ENCODE results near the gene VWA3B.
"Not testable (repeated sequence)": the region's sequence is repeated elsewhere in the genome, so short reads cannot be mapped to it uniquely, and the experiment has no call there.

GRCh38 chr2:98138978-98139377, 52.0 kb downstream of the VWA3B start:
- not testable (repeated sequence) for TF ChIP-seq EZH2 (optimal IDR thresholded peaks at IDR 0.05; ENCODE audit: low read depth, low read length)
- TF ChIP-seq, protein P1, sequence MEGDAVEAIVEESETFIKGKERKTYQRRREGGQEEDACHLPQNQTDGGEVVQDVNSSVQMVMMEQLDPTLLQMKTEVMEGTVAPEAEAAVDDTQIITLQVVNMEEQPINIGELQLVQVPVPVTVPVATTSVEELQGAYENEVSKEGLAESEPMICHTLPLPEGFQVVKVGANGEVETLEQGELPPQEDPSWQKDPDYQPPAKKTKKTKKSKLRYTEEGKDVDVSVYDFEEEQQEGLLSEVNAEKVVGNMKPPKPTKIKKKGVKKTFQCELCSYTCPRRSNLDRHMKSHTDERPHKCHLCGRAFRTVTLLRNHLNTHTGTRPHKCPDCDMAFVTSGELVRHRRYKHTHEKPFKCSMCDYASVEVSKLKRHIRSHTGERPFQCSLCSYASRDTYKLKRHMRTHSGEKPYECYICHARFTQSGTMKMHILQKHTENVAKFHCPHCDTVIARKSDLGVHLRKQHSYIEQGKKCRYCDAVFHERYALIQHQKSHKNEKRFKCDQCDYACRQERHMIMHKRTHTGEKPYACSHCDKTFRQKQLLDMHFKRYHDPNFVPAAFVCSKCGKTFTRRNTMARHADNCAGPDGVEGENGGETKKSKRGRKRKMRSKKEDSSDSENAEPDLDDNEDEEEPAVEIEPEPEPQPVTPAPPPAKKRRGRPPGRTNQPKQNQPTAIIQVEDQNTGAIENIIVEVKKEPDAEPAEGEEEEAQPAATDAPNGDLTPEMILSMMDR (IDR thresholded peaks at IDR 0.05; ENCODE audit: low read length) = not testable (repeated sequence)

Measured in MM.1S (cell line).